ENCODE results near the gene BBS12.

GRCh38 chr4:122783301-122784215 is 51.1 kb downstream of the BBS12 start:
- TF ChIP-seq CTCF (IDR thresholded peaks at IDR 0.05), result no peak
- no peak for TF ChIP-seq POLR2A (IDR thresholded peaks at IDR 0.05)
